HG03025 (cell line): Measurements from ENCODE around the gene OR10G7.
A peak's percentile ranks its signal among the peaks of the same experiment; 100 is the strongest.

Source experiments
- ATAC-seq: cut with Tn5 transposase; IDR thresholded peaks from one replicate; pipeline ENCODE4 v1.9.1; 2021; ENCODE audit warnings: mild to moderate bottlenecking, moderate library complexity; ENCODE audit not compliant: unreplicated experiment, low FRiP score

OR10G7 gene

GRCh38 chr11:124041254-124041653 is at the start of gene OR10G7:
OR10G7 (minus strand) TSS chr11:124041325; CDS start chr11:124039001, 2,324 bp downstream.
- ATAC-seq = no peak

DNA sequence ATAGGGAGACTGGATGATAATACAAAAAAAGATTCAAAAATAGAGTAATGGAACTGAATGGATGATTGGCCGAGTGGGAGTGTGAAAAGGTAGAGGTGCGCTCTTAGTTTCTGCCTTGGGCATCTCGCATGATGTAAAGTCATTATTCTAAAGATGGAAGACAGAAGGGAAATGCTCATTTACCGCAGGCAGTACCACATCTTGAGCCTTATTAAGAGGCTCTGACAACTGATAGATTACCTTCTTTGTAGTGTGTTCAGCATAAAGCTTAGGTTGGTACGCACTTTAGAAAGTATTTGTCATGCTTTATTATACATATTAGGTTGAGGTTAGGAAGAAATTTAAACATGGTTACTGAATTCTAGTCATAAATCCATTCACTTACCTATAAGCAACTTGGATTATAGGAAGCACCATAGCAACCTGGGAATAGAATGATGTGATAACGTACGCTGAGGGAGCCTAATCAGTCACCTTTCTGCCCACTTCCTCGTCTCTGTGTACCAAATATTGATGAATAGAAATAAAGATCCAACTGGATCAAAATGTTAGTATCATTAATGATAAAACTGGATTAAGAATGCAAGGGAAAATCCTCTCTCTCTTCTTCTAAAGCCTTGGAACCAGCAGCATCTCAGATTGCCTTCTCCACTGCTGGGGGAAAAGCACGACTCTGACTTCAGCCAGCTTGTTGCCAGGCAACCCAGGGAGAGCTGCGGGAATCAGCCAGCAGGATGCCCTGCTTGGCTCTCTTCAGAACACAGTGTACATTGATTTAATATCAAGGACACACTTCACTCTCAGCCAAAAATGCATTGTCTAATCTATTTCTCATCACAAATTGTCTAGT is 45.1 kb upstream of the OR10G7 start:
- ATAC-seq = no peak

DNA sequence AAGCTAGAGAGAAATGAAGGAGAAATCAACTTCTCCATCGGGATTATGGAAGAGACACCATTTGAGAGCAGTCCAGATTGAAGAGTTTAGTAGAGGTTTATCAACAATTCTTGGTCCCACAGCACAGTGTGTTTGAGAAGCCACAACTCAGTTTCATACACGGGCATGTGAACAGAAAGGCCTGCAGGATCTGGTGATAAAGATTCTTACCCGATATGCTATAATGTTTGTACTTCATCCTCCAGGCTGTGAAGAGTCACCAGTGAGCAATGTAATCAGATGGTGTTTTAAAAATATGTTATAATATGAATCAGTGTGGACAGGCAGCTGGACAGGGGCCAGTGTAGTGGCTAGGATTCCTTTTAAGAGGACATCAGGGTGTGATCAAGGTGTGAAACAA is 44.5 kb upstream of the OR10G7 start:
- ATAC-seq = no peak

DNA sequence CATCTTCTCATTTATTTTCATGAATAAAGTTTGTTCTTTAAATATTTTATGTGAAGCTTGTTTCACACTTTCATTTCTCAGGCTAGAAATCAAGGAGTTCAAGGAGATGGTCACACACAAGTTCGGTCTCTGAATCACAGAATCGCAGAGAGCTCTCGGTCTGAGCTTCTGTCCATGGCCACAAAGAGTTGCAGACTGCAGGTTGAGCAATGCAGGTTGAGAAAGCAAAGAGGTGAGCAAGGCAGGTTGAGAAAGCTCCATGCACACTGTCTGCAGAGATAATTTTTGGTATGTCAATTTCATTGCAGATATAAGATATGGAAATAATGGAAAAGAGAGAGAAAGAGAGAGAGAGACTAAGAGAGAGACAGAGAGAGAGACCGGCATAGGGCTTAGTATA is 41.2 kb upstream of the OR10G7 start:
- ATAC-seq = no peak

GRCh38 chr11:124081483-124081882 is 40.4 kb upstream of the OR10G7 start:
- ATAC-seq = no peak

GRCh38 chr11:124080327-124081001 is 39.3 kb upstream of the OR10G7 start:
- ATAC-seq = no peak

- ATAC-seq = no peak
These were observed 38.7 kb upstream of the OR10G7 start for GRCh38 chr11:124079631-124080326.

- ATAC-seq = no peak
These were observed 37.5 kb upstream of the OR10G7 start for GRCh38 chr11:124078591-124078990.

DNA sequence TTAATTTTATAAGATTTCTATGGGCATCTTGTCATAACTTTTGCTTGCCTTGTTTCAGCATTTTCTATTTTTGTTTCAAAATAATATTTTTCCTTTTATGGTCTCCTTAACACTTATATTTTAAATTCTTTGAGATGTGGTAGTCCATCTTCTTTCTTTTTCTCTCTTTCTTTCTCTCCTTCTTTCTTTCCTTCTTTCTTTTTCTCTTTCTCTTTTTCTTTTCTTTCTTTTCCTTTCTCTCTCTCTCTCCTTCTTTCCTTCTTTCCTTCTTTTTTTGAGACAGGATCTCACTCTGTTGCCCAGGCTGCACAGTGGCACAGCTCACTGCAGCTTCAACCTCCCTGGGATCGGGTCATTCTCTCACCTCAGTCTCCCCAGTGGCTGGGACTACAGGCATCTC is 36.1 kb upstream of the OR10G7 start:
- no peak for ATAC-seq

- ATAC-seq = peak; percentile 53
These were observed 34.9 kb upstream of the OR10G7 start for GRCh38 chr11:124075841-124076651.

GRCh38 chr11:124075492-124075840 is 34.3 kb upstream of the OR10G7 start:
- ATAC-seq = no peak

DNA sequence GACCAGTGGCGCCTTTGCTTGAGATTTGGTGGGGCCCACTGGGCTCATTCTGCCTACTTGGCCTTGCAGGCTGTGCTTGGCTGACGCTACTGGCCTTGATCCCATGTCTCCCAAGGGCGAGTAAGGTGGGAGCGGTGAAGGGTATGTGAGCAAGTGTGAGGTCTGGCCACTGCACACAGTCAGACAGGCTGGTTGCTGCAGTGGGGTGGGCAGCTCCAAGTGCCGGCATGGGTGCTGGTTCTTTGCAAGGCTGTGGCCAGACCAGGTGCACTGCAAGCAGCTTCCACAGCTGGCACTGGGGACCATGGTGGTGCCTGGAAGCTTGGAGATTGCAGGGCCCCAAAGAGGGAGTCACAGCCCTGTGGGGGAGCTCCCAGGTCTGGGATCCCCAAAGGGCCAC is 33.4 kb upstream of the OR10G7 start:
- ATAC-seq = no peak

- ATAC-seq = no peak
These were observed 31.0 kb upstream of the OR10G7 start for GRCh38 chr11:124072147-124072546.

DNA sequence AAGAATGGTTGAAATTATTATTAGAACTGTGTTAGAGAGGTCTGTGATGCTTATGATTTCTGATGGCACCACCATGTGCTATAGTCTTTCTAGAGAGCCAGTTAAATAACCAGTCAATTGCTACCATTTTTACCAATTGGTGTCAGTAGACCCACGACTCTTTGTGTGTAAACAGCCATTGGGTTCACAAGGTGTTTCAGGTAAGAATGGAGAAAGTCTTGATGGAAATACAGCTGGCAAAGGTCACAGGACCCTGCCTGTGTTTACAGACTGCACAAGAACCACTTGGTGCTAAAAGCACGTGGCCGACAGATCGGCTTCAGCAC is 30.5 kb upstream of the OR10G7 start:
- no peak for ATAC-seq

DNA sequence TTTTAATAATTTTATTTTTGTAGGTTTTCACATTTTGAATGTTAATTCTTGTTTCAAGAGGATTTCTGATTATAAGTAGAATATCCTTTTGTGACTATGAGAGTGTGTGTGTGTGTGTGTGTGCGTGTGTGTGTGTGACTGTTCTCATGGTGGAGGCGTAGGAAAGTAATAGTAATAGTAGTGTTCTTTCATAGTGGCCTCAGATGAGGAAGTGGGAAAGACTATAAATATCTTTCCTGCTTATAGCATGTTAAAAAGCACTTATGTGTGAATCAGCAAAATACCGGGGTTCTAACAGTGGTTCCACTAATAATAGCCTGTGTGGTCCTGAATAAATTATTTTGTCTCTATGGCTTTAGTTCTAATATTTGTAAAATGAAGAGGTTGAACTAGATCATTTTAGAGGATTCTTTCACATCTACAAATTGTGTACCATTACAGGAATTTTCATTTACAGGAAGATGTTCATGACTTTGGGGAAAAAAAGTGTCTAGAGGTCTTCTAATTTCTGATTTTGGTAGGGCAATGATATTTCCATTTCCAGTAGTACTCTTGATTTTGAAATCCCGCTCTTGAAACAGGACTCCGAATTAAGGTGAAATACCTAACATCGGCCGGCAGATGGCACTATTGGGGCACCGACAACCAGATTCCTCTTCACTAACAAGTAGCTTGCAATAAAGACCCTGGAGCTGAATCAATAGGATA is 29.9 kb upstream of the OR10G7 start:
- ATAC-seq = peak; percentile 93

GRCh38 chr11:124069429-124070401 is 28.6 kb upstream of the OR10G7 start:
- peak; percentile 48 for ATAC-seq

DNA sequence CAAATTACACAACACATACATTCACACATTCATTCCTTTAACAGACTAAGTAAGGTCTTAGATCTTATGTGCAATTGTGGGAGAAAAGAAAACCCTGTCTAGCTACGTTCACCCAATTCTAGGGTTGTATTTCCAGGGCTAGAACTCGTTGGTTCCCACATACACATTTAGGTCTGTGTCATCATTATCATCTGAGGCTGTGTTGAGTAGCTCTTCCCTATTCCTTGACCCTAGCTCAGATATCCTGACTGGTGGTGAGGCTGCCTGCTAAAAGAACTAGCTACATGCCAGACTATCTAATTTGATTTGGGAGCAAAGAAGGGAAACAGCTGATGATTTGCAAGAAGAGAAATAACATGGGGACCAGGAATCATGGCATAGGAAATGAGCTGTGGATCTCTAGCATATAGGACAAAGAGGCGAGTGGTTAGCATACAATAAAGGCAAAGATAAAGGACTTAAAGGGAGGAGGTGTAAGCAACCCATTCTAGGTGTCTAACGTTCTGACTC is 27.5 kb upstream of the OR10G7 start:
- ATAC-seq = no peak

DNA sequence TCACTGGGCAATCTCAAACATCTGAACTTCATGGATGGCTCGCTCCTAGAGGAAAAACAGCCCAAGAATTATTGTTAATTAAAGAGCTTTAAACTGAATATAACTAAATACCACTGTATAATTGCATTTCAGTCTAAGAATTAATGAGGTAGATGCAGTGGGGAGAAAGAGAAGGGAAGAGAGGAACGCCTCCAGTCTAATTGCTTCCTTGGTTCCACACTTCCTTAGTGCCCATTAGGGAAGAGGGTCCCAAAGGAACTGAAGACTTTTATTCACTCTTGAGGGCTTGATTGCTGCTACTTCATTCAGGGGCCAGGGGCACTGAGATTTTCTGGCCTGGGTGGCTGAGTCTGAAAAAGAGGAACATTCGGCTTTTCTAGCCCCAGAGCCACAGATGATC is 11.8 kb upstream of the OR10G7 start:
- no peak for ATAC-seq

DNA sequence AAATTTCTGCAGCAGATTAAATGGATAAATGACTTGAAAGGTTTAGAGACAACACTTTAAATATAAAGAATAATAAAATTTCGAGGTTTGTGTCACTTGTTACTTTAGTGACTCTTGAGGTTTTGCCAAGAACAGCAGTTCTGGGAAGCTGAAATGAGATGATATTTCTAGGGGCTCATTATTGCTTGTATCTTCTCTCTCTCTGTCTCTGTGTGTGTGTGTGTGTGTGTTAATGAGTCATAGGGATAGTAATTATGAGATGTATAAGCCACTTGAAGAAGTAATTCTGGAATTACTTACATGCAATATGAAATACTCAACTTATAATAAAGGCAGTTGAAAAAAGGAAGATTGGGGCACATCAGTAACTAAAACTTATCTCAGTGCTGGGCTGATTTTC is 9.6 kb upstream of the OR10G7 start:
- ATAC-seq = no peak
